Fibroblast of lung (primary cell): ENCODE measurements around the gene BCKDHB. TPM values are rescaled to one million over a fixed set of nuclear protein-coding genes. Genes with fewer than 3 reads are reported as not detected.

Experiments used
- DNase-seq, 2 donors: peaks; one replicate each; pipeline versions ENCODE4 v3.0.0 to v3.0.0-alpha.2; 2010; ENCODE audit warnings: low read depth in 2 of 2
- H2AFZ ChIP-seq: 2 replicates; pipeline ENCODE4 v1.5.1; 2012; ENCODE audit warnings: low read length, control low read depth, inconsistent platforms
- H3K27ac ChIP-seq: 2 replicates; pipeline ENCODE4 v1.5.1; 2011; ENCODE audit warnings: low read length, control low read depth; ENCODE audit not compliant: insufficient read depth
- H3K27me3 ChIP-seq: 2 replicates; pipeline ENCODE4 v1.5.1; 2011; ENCODE audit warnings: mild to moderate bottlenecking, low read length; ENCODE audit not compliant: control insufficient read depth, insufficient read depth
- H3K36me3 ChIP-seq: 2 replicates; pipeline ENCODE4 v1.5.1; 2011; ENCODE audit warnings: low read length; ENCODE audit not compliant: control insufficient read depth, insufficient read depth
- H3K4me1 ChIP-seq: 2 replicates; pipeline ENCODE4 v1.5.1; 2011; ENCODE audit warnings: low read length; ENCODE audit not compliant: control insufficient read depth, insufficient read depth; ENCODE audit errors: extremely low read depth
- H3K4me2 ChIP-seq: 2 replicates; pipeline ENCODE4 v1.5.1; 2011; ENCODE audit warnings: low read length, control low read depth; ENCODE audit not compliant: insufficient read depth; ENCODE audit errors: extremely low read depth
- H3K4me3 ChIP-seq, 4 experiments: fragments of 200-600 bp in 1 of 4; sonication (generic) in 1 of 4; replicated peaks in 1 of 4; 2 replicates each; pipeline ENCODE4 v1.5.1; 2011 to 2016; ENCODE audit warnings: low read length in 4 of 4, low read depth in 3 of 4, mild to moderate bottlenecking in 3 of 4, control low read depth in 2 of 4, inconsistent platforms in 1 of 4, mixed read lengths in 1 of 4; ENCODE audit not compliant: insufficient read depth in 1 of 4; ENCODE audit errors: control extremely low read depth in 1 of 4
- H3K79me2 ChIP-seq: 2 replicates; pipeline ENCODE4 v1.5.1; 2012; ENCODE audit warnings: mild to moderate bottlenecking, low read length, inconsistent platforms; ENCODE audit not compliant: control insufficient read depth, insufficient read depth
- H3K9ac ChIP-seq: 2 replicates; pipeline ENCODE4 v1.5.1; 2011; ENCODE audit warnings: mild to moderate bottlenecking, low read length, control low read depth; ENCODE audit not compliant: insufficient read depth
- H3K9me3 ChIP-seq: 2 replicates; pipeline ENCODE4 v1.5.1; 2012; ENCODE audit warnings: low read depth, low read length; ENCODE audit not compliant: control insufficient read depth, insufficient read depth
- H4K20me1 ChIP-seq: 2 replicates; pipeline ENCODE4 v1.5.1; 2011; ENCODE audit warnings: low read length; ENCODE audit not compliant: control insufficient read depth, insufficient read depth; ENCODE audit errors: extremely low read depth
- CTCF ChIP-seq, 2 donors: IDR thresholded peaks in 1 of 2; conservative IDR thresholded peaks in 1 of 2; 1 replicate in 1 of 2; 2 replicates in 1 of 2; pipeline ENCODE4 v1.5.1; 2011 to 2012; ENCODE audit warnings: low read length in 2 of 2, control low read depth in 1 of 2, inconsistent platforms in 1 of 2, low read depth in 1 of 2, mild to moderate bottlenecking in 1 of 2
- EZH2 ChIP-seq: IDR thresholded peaks from 2 replicates; pipeline ENCODE4 v1.5.1; 2012; ENCODE audit warnings: low read length, control low read depth, mild to moderate bottlenecking; ENCODE audit errors: missing control alignments
- polyA plus RNA-seq, 2 donors: library from polyadenylated mRNA; depleted of rRNA in 1 of 2; stranded (reverse) in 1 of 2; unstranded in 1 of 2; fragments of >200 nt; gene quantifications; 2 replicates each; pipeline ENCODE4 v1.2.1, GENCODE V29; 2011 to 2012; ENCODE audit warnings: missing spikeins in 1 of 2
- total RNA-seq: library from RNA; depleted of rRNA; stranded (reverse); fragments of >200 nt; gene quantifications from 2 replicates; pipeline ENCODE4 v1.2.1, GENCODE V29; 2014

BCKDHB gene
- total and polyA plus RNA-seq, 2 donors (not counting 1 experiment from before 2014, with no cell fraction given): 8.3 to 16.2 TPM

DNA sequence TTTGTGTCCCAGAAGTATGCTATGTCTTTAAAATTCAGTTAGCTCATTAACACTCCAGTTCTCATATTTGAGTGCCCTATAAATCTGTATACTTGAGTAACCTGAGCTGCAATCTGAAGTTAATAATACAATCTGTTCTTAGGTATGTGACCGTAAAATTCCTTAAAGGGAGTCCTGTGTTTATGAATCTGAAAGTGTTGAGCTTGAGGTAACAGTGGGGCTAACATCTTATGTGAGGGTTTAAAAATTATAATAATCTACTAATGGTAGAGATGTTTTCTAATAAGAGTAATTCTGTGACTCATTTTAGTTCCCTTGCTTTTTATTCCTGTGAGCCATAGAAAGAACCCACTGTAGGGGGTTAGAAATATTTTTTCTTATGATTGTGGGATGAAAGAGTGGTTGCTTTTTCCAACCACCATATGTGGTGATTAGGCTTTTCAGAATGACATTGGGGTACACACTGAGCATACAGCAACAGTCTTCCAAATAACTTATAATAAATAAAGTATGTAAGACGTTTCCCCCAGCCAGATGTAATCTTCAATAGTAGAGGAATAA lies 121.2 kb downstream of the BCKDHB start:
- H3K27me3 ChIP-seq: no peaks in the 10 kb centered on the region
- no peaks in the 10 kb centered on the region for H3K36me3 ChIP-seq
- H3K9me3 ChIP-seq: no peaks in the 10 kb centered on the region
- no peaks in the 10 kb centered on the region for H3K4me1 ChIP-seq
- H3K27ac ChIP-seq: no peak overlapping the region
- H3K79me2 ChIP-seq: no peaks in the 10 kb centered on the region
- H4K20me1 ChIP-seq: no peaks in the 10 kb centered on the region
- H2AFZ ChIP-seq: no peak overlapping the region
- H3K4me3 ChIP-seq: no peak overlapping the region
- peak in 1 of 2 donors; percentile 45 for DNase-seq
- H3K9ac ChIP-seq: no peak overlapping the region
- H3K4me2 ChIP-seq: no peak overlapping the region
- TF ChIP-seq EZH2 (no peak), CTCF (conservative IDR thresholded peaks at IDR 0.05 in 1 of 2, IDR thresholded peaks at IDR 0.05 in 1 of 2; ENCODE audit: low read depth in 1 of 2, low read length in 2 of 2) (no peak)

- TF ChIP-seq CTCF (conservative IDR thresholded peaks at IDR 0.05 in 1 of 2, IDR thresholded peaks at IDR 0.05 in 1 of 2; ENCODE audit: low read depth in 1 of 2, low read length in 2 of 2) (no peak), EZH2 (no peak)
- H3K79me2 ChIP-seq: no peaks in the 10 kb centered on the region
These were observed 126.8 kb downstream of the BCKDHB start for GRCh38 chr6:80233262-80233661.

GRCh38 chr6:80233958-80234357 lies 127.5 kb downstream of the BCKDHB start:
- H3K4me3 ChIP-seq: no peak overlapping the region
- H3K9me3 ChIP-seq: no peaks in the 10 kb centered on the region
- TF ChIP-seq EZH2: no peak
- no peak for TF ChIP-seq CTCF (conservative IDR thresholded peaks at IDR 0.05 in 1 of 2, IDR thresholded peaks at IDR 0.05 in 1 of 2; ENCODE audit: low read depth in 1 of 2, low read length in 2 of 2)
- H3K9ac ChIP-seq: no peak overlapping the region
- H3K27me3 ChIP-seq: no peaks in the 10 kb centered on the region
- H3K27ac ChIP-seq: no peak overlapping the region
- no peaks in the 10 kb centered on the region for H4K20me1 ChIP-seq
- no peak for DNase-seq
- H3K4me1 ChIP-seq: no peaks in the 10 kb centered on the region
- H2AFZ ChIP-seq: no peak overlapping the region
- no peaks in the 10 kb centered on the region for H3K79me2 ChIP-seq
- no peaks in the 10 kb centered on the region for H3K36me3 ChIP-seq
- H3K4me2 ChIP-seq: no peak overlapping the region

More at GRCh38 chr6:80233262-80233661, 126.8 kb downstream of the BCKDHB start:
- Histone ChIP-seq H3K27me3 (no peaks in the 10 kb centered on the region), H3K27ac (no peak overlapping the region), H3K4me3 (no peak overlapping the region), H3K9ac (no peak overlapping the region), H3K9me3 (no peaks in the 10 kb centered on the region), H4K20me1 (no peaks in the 10 kb centered on the region), H3K36me3 (no peaks in the 10 kb centered on the region), H3K4me2 (no peak overlapping the region), H3K4me1 (no peaks in the 10 kb centered on the region), H2AFZ (no peak overlapping the region)
- DNase-seq: no peak
